Activated CD8-positive, alpha-beta T cell treated with anti-CD3 and anti-CD28 coated beads for 36 hours (primary cell): ENCODE data around the gene CLRN2. TPM values are rescaled to one million over a fixed set of nuclear protein-coding genes. Genes with fewer than 3 reads are reported as not detected.

Source experiments
- ATAC-seq: fragments of 200-7000 bp; cut with Tn5 transposase; one replicate; pipeline ENCODE4 v1.10.0; 2021; ENCODE audit warnings: mild to moderate bottlenecking, moderate library complexity
- CTCF ChIA-PET: fragments of 350-600 bp; sonication (Branson Sonifier 250); formaldehyde crosslinking; loops from one replicate; lab custom pipeline; 2021; ENCODE audit warnings: antibody characterized with exemption; lab: Charles Lee
- POLR2A ChIA-PET: fragments of 350-600 bp; sonication (Branson Sonifier 250); formaldehyde crosslinking; loops from one replicate; lab custom pipeline; 2021; ENCODE audit warnings: antibody characterized with exemption; lab: Charles Lee
- DNase-seq: peaks from one replicate; pipeline ENCODE4 v3.0.0-alpha.2; 2020
- H3K27ac Mint-ChIP-seq: one replicate; pipeline ENCODE4 v1.8.0; 2021; ENCODE audit warnings: mild to moderate bottlenecking, mixed read lengths
- H3K27me3 Mint-ChIP-seq: one replicate; pipeline ENCODE4 v1.8.0; 2021; ENCODE audit warnings: mixed read lengths
- H3K36me3 Mint-ChIP-seq: one replicate; pipeline ENCODE4 v1.8.0; 2021; ENCODE audit warnings: low read depth, mixed read lengths
- H3K4me1 Mint-ChIP-seq: one replicate; pipeline ENCODE4 v1.8.0; 2021; ENCODE audit warnings: low read depth, mixed read lengths
- H3K4me3 Mint-ChIP-seq: one replicate; pipeline ENCODE4 v1.8.0; 2021; ENCODE audit warnings: mild to moderate bottlenecking, moderate library complexity, mixed read lengths
- H3K9me3 Mint-ChIP-seq: one replicate; pipeline ENCODE4 v1.8.0; 2021; ENCODE audit warnings: mixed read lengths
- CTCF ChIP-seq: fragments of 200-600 bp; IDR thresholded peaks from one replicate; pipeline ENCODE4 v1.8.0; 2022; ENCODE audit warnings: antibody characterized with exemption, mild to moderate bottlenecking
- intact Hi-C: fragments of 100-400 bp; cut with micrococcal nuclease; formaldehyde crosslinking; loops from one replicate; pipeline ENCODE4 v1.10.0; 2022
- total RNA-seq, 2 experiments: library from RNA; stranded (reverse); gene quantifications; one replicate each; pipeline ENCODE4 v1.2.3, GENCODE V29; 2021

CLRN2 gene
- total RNA-seq, 2 experiments from 2014 or later = not detected

GRCh38 chr4:17558941-17559708 is 44.2 kb downstream of the CLRN2 start:
- Mint-ChIP-seq H3K9me3 (no peaks in the 10 kb centered on the region), H3K4me3 (no peak overlapping the region), H3K36me3 (no peaks in the 10 kb centered on the region), H3K4me1 (no peaks in the 10 kb centered on the region), H3K27ac (no peak overlapping the region), H3K27me3 (peaks cover 6% of the 10 kb centered on the region)
- no peak for TF ChIP-seq CTCF
- ChIA-PET CTCF (interaction anchor here (4.0 kb wide), 1 partner anchor 10 kb away, joined by 18 read pairs; no protein-coding TSS in a partner anchor), POLR2A (no interaction called here)
- no peak for DNase-seq
- intact Hi-C loops = no loop called here
- no peak for ATAC-seq

GRCh38 chr4:17559709-17560048 is 44.7 kb downstream of the CLRN2 start:
- Mint-ChIP-seq H3K4me1 (no peaks in the 10 kb centered on the region), H3K27me3 (peaks cover 6% of the 10 kb centered on the region), H3K9me3 (no peaks in the 10 kb centered on the region), H3K4me3 (no peak overlapping the region), H3K36me3 (no peaks in the 10 kb centered on the region), H3K27ac (no peak overlapping the region)
- CTCF ChIA-PET = interaction anchor here (4.0 kb wide), 1 partner anchor 11 kb away, joined by 18 read pairs; no protein-coding TSS in a partner anchor
- POLR2A ChIA-PET = no interaction called here
- intact Hi-C loops = no loop called here
- ATAC-seq (no peak), DNase-seq (no peak)
- TF ChIP-seq CTCF = no peak

GRCh38 chr4:17560065-17560673 is 45.2 kb downstream of the CLRN2 start:
- DNase-seq (no peak), ATAC-seq (no peak)
- POLR2A ChIA-PET = no interaction called here
- H3K4me1 Mint-ChIP-seq = no peaks in the 10 kb centered on the region
- no peaks in the 10 kb centered on the region for H3K36me3 Mint-ChIP-seq
- peaks cover 1% of the 10 kb centered on the region for H3K27me3 Mint-ChIP-seq
- H3K4me3 Mint-ChIP-seq = no peak overlapping the region
- no peak for TF ChIP-seq CTCF
- intact Hi-C loops = no loop called here
- no peak overlapping the region for H3K27ac Mint-ChIP-seq
- H3K9me3 Mint-ChIP-seq = no peaks in the 10 kb centered on the region
- CTCF ChIA-PET = interaction anchor here (4.0 kb wide), 1 partner anchor 11 kb away, joined by 18 read pairs; no protein-coding TSS in a partner anchor

- H3K4me3 Mint-ChIP-seq = no peak overlapping the region
- ChIA-PET POLR2A (no interaction called here), CTCF (no interaction called here)
- H3K36me3 Mint-ChIP-seq = no peaks in the 10 kb centered on the region
- no peak for DNase-seq
- no peak for TF ChIP-seq CTCF
- no peaks in the 10 kb centered on the region for H3K9me3 Mint-ChIP-seq
- no peak for ATAC-seq
- H3K27ac Mint-ChIP-seq = no peak overlapping the region
- H3K27me3 Mint-ChIP-seq = no peaks in the 10 kb centered on the region
- intact Hi-C loops = no loop called here
- H3K4me1 Mint-ChIP-seq = no peaks in the 10 kb centered on the region
Measured at GRCh38 chr4:17561195-17561909, 46.4 kb downstream of the CLRN2 start.
